ENCODE data around the gene ATP11A.

Gene ATP11A

DNA sequence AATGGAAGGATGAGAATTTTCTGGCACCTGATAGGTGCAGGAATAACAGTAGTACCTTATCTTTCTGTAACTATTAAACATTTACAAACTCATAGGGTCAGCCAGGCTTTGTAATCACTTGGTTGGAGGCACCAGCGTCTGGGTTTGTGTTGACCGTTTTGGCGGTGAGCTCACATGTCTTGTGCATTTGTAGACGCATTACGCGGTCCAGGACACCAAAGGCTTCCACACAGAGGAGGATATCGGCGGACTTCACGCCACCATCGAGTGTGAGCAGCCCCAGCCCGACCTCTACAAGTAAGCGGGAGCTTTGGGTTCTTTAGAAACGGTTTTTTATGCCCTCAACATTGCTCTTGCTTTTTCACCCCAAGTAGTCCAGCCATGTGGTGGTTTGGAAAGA, 129.3 kb downstream of the ATP11A start:
- no peak overlapping the region for H3K9ac ChIP-seq
- H3K4me2 ChIP-seq = no peak overlapping the region
- H3K36me3 ChIP-seq (ENCODE audit: insufficient read depth) = no peaks in the 10 kb centered on the region
- no peaks in the 10 kb centered on the region for H3K4me1 ChIP-seq (ENCODE audit: low read depth, poor library complexity, severe bottlenecking)
- no peaks in the 10 kb centered on the region for H3K79me2 ChIP-seq (ENCODE audit: insufficient read depth, low read depth)
- H3K27ac ChIP-seq = no peak overlapping the region
- no peaks in the 10 kb centered on the region for H3K27me3 ChIP-seq (ENCODE audit: insufficient read depth, low read depth)
- no peaks in the 10 kb centered on the region for H4K20me1 ChIP-seq (ENCODE audit: insufficient read depth)
- no peak overlapping the region for H2AFZ ChIP-seq (ENCODE audit: low read depth)
- no peak for TF ChIP-seq CTCF (conservative IDR thresholded peaks at IDR 0.05; ENCODE audit: low read depth, low read length)
- no peak overlapping the region for H3K4me3 ChIP-seq (IDR thresholded peaks at IDR 0.05; ENCODE audit: insufficient read depth, low read depth, low read length)

GRCh38 chr13:112819816-112820215, 130.0 kb downstream of the ATP11A start:
- Histone ChIP-seq H3K4me1 (ENCODE audit: low read depth, poor library complexity, severe bottlenecking) (no peaks in the 10 kb centered on the region), H3K4me3 (IDR thresholded peaks at IDR 0.05; ENCODE audit: insufficient read depth, low read depth, low read length) (no peak overlapping the region), H3K36me3 (ENCODE audit: insufficient read depth) (no peaks in the 10 kb centered on the region), H3K79me2 (ENCODE audit: insufficient read depth, low read depth) (no peaks in the 10 kb centered on the region), H2AFZ (ENCODE audit: low read depth) (no peak overlapping the region), H3K9ac (no peak overlapping the region), H4K20me1 (ENCODE audit: insufficient read depth) (no peaks in the 10 kb centered on the region), H3K4me2 (no peak overlapping the region), H3K27ac (no peak overlapping the region), H3K27me3 (ENCODE audit: insufficient read depth, low read depth) (no peaks in the 10 kb centered on the region)
- TF ChIP-seq CTCF (conservative IDR thresholded peaks at IDR 0.05; ENCODE audit: low read depth, low read length) = no peak

DNA sequence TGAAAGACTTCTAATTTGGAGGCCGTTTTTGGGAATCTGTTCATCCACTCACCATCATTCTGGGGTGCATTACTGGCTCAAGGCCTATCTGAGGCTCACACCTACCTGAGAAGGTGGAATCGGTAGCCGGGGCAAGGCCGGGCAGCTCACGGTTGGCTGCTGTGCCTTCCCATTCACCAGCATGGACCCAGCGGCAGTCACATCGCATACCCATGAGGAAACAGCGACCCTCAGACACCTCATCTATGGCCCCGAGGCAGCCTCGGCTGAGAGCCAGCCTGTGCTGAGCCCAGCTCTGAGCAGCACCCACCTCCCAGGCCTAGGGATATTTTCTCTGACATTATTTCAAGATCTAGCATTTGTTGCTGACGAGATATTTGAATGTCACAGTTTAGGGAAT, 130.5 kb downstream of the ATP11A start:
- H3K27ac ChIP-seq = no peak overlapping the region
- H2AFZ ChIP-seq (ENCODE audit: low read depth) = no peak overlapping the region
- H3K79me2 ChIP-seq (ENCODE audit: insufficient read depth, low read depth) = no peaks in the 10 kb centered on the region
- no peaks in the 10 kb centered on the region for H4K20me1 ChIP-seq (ENCODE audit: insufficient read depth)
- H3K9ac ChIP-seq = no peak overlapping the region
- no peak overlapping the region for H3K4me2 ChIP-seq
- no peak for TF ChIP-seq CTCF (conservative IDR thresholded peaks at IDR 0.05; ENCODE audit: low read depth, low read length)
- H3K4me1 ChIP-seq (ENCODE audit: low read depth, poor library complexity, severe bottlenecking) = no peaks in the 10 kb centered on the region
- no peaks in the 10 kb centered on the region for H3K27me3 ChIP-seq (ENCODE audit: insufficient read depth, low read depth)
- no peaks in the 10 kb centered on the region for H3K36me3 ChIP-seq (ENCODE audit: insufficient read depth)
- no peak overlapping the region for H3K4me3 ChIP-seq (IDR thresholded peaks at IDR 0.05; ENCODE audit: insufficient read depth, low read depth, low read length)

- Histone ChIP-seq H3K4me3 (IDR thresholded peaks at IDR 0.05; ENCODE audit: insufficient read depth, low read depth, low read length) (no peak overlapping the region), H3K27ac (no peak overlapping the region), H3K79me2 (ENCODE audit: insufficient read depth, low read depth) (no peaks in the 10 kb centered on the region), H3K4me2 (no peak overlapping the region), H3K36me3 (ENCODE audit: insufficient read depth) (no peaks in the 10 kb centered on the region), H4K20me1 (ENCODE audit: insufficient read depth) (no peaks in the 10 kb centered on the region), H2AFZ (ENCODE audit: low read depth) (no peak overlapping the region), H3K4me1 (ENCODE audit: low read depth, poor library complexity, severe bottlenecking) (no peaks in the 10 kb centered on the region), H3K27me3 (ENCODE audit: insufficient read depth, low read depth) (no peaks in the 10 kb centered on the region), H3K9ac (no peak overlapping the region)
- no peak for TF ChIP-seq CTCF (conservative IDR thresholded peaks at IDR 0.05; ENCODE audit: low read depth, low read length)
Observed at GRCh38 chr13:112821340-112822055, 131.7 kb downstream of the ATP11A start.
